ENCODE results near the gene SNHG17.
"Not testable (repeated sequence)": the region's sequence is repeated elsewhere in the genome, so short reads cannot be mapped to it uniquely, and the experiment has no call there.

- not testable (repeated sequence) for TF ChIP-seq POLR2AphosphoS5, POLR2A, EP300 (IDR thresholded peaks at IDR 0.05)
- TF ChIP-seq, protein P1, sequence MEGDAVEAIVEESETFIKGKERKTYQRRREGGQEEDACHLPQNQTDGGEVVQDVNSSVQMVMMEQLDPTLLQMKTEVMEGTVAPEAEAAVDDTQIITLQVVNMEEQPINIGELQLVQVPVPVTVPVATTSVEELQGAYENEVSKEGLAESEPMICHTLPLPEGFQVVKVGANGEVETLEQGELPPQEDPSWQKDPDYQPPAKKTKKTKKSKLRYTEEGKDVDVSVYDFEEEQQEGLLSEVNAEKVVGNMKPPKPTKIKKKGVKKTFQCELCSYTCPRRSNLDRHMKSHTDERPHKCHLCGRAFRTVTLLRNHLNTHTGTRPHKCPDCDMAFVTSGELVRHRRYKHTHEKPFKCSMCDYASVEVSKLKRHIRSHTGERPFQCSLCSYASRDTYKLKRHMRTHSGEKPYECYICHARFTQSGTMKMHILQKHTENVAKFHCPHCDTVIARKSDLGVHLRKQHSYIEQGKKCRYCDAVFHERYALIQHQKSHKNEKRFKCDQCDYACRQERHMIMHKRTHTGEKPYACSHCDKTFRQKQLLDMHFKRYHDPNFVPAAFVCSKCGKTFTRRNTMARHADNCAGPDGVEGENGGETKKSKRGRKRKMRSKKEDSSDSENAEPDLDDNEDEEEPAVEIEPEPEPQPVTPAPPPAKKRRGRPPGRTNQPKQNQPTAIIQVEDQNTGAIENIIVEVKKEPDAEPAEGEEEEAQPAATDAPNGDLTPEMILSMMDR (IDR thresholded peaks at IDR 0.05), result not testable (repeated sequence)
Observed at GRCh38 chr20:38432870-38433269, 2.3 kb downstream of the SNHG17 start.

Data from stomach (tissue), 4 donors.